GM19455 (cell line): Measurements from ENCODE around the gene CRYAA.
"Not testable (repeated sequence)": the region's sequence is repeated elsewhere in the genome, so short reads cannot be mapped to it uniquely, and the experiment has no call there.

Source experiments
- ATAC-seq: cut with Tn5 transposase; IDR thresholded peaks from one replicate; pipeline ENCODE4 v1.9.1; 2021; ENCODE audit not compliant: unreplicated experiment

Gene CRYAA

DNA sequence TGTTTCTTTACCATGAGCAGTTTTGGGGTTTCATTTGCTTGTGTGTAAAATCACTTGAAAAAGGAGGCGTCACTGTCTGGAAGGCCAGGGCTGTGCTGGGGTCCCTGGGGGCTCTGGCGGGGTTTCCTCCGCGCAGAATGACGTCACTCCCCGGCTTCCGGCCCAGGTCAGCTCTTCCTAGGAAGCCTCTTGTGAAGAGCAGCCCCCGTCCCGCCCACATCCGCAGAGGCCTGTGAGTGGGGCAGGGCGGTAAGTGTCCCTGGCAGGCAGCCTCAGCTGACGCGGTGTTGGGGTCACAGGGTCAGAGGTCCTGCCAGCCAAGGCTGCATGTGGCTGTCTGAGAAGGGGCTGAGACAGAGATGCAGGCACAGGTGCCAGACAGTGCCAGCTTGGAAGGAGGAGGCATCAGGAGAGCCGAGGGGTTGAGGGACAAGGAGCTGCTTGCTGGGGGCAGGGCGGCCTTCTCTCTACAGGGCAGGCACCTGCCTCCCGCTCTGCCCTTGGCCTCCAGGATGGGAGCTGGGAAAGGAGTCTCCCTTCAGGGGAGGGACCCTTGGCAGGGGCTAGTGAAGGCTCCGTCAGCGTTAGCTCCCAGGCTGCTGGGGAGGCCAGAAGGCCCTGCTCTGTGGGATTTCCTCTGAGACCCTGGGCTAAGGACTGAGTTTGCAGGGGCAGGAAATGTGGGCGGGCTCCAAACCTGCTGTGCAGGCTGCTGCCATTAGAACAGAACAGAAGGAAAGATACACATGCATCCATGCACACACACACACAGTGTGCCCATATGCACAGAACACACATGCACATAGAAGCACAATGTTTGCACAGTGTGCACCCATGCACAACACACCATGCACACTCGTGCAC lies 8.5 kb downstream of the CRYAA start:
- ATAC-seq: not testable (repeated sequence)

- not testable (repeated sequence) for ATAC-seq
These were observed 9.5 kb downstream of the CRYAA start for GRCh38 chr21:43178175-43178826.

GRCh38 chr21:43181033-43181432 lies 12.2 kb downstream of the CRYAA start:
- not testable (repeated sequence) for ATAC-seq

DNA sequence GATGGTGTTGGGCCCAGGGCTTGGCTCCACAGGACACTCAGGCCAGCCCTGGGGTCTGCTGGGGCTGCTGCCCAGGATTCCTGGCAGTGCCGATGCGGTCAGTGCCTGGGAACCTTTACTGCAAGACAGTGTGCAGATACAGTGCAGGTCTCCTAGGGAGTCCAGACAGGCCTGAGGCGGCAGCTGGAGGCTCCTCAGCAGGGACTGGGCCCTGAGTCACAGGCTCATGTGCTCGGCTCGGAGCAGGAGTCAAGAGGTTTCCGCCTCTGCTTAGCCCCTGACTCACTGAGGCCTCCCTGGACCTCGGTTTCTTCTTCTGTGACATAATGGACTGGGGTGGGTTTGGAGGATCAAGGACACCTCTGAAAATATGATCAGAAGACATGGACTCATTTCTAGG lies 18.5 kb downstream of the CRYAA start:
- ATAC-seq: not testable (repeated sequence)

DNA sequence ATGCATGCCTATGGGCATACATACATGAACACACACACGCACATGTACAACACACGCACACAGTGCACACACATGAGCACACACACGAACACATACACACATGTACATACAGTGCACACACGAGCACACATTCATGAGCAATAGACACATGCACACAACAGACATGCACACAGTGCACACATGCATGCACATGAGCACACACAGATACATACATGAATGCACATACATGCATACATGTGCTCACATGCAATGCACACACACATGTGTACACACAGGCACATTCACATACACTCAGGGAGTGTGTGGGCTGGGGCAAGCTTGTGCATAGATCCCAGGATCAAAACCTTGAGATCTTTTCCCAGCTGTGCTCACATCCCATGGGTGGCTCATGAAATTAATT lies 18.9 kb downstream of the CRYAA start:
- ATAC-seq: no peak

DNA sequence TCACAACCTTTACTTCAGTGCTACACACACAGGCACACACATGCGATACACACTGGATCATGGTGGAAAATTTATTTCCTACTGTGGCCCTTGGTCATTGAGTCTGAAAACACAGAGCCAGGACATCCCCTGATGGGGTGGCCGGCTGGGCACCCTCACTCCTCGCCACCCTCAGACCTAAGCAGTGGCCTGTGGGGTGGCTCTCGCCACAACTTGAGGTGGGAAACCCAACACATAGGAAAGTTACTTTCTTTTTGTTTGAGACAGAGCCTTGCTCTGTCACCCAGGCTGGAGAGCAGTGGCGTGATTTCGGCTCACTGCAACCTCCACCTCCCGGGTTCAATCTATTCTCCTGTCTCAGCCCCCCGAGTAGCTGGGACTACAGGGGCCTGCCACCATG lies 19.4 kb downstream of the CRYAA start:
- no peak for ATAC-seq

DNA sequence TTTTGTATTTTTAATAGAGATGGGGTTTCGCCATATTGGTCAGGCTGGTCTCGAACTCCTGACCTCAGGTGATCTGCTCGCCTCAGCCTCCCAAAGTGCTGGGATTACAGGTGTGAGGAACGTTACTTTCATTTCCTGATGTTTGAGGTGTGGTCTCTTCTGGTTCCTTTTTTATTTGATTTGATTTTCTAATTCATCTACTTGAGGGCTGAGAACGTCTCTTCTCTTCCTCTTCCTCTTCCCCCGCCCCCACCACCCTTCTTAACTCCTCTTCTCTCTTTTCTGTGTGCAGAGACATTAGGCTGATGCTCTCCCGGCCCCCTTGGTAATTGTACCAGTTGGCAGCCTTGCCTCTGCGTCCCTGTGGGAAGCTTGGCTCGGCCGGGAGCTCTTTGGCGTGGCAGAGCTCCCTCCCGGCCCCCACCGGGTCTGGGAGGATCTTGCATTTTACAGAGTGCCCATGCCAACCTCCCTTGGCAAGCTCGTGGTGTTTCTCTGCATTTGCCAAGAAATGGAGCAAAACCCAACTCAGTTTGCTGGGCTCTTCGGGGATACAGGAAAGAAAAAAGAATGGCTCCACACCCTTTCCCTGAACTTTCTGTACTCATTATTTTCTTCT lies 19.9 kb downstream of the CRYAA start:
- ATAC-seq: no peak

DNA sequence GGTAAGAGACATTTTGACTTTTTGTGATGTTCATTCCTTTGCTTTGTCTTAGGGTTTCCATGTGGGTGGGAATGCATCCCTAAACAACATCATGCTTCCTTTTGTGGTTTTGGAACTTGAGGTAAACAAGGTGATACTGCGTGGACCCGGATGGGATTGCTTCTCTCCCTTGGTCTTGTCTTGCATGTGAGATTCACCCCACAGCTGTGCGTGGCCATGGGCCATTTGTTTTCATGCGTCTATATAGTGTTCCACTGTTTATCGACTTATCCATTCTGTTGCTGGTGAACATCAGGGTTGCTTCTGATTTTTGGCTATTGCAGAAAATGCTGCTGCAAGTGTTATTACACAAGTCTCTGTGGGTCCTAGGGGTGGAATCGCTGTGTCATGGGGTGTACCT lies 21.1 kb downstream of the CRYAA start:
- ATAC-seq: no peak

- no peak for ATAC-seq
These were observed 21.7 kb downstream of the CRYAA start for GRCh38 chr21:43190544-43190943.

- ATAC-seq: no peak
These were observed 22.1 kb downstream of the CRYAA start for GRCh38 chr21:43190951-43191350.

DNA sequence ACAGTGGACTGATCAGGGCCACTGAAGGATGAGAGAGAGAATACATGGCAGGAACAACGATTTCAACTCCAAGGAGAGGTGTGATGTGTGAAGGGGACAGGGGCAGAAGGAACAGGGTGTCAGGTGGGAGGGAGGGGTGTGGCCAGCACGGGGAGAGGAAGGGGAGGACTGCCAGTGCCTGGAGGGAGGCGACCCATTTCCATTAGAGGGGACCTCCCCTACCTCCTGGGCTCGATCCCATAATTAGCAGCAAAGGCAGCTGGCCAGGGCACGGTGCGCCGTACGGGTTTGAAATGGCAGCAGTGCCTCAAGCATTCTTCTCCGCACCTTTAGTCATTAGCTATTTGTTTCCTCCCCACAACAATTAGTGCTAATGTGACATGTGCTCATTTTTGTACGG lies 22.7 kb downstream of the CRYAA start:
- ATAC-seq: no peak

- no peak for ATAC-seq
These were observed 23.2 kb downstream of the CRYAA start for GRCh38 chr21:43191971-43192370.

- no peak for ATAC-seq
These were observed 23.8 kb downstream of the CRYAA start for GRCh38 chr21:43192501-43193081.

DNA sequence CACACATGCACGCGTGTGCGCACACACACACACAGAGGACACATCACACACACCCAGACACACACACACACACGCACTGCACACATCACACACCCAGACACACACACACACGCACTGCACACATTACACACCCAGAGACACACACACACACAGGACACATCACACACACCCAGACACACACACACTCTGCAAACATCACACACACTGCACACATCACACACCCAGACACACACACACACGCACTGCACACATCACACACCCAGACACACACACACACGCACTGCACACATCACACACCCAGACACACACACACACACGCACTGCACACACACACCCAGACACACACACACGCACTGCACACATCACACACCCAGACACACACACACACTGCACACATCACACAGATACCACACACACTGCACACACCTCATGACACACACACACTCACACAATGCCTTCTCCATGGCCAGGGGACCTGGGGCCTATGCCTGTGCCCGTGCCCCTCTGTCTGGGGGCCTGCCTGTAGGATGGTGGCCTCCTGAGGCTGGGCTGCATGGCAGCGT lies 24.4 kb downstream of the CRYAA start:
- no peak for ATAC-seq

DNA sequence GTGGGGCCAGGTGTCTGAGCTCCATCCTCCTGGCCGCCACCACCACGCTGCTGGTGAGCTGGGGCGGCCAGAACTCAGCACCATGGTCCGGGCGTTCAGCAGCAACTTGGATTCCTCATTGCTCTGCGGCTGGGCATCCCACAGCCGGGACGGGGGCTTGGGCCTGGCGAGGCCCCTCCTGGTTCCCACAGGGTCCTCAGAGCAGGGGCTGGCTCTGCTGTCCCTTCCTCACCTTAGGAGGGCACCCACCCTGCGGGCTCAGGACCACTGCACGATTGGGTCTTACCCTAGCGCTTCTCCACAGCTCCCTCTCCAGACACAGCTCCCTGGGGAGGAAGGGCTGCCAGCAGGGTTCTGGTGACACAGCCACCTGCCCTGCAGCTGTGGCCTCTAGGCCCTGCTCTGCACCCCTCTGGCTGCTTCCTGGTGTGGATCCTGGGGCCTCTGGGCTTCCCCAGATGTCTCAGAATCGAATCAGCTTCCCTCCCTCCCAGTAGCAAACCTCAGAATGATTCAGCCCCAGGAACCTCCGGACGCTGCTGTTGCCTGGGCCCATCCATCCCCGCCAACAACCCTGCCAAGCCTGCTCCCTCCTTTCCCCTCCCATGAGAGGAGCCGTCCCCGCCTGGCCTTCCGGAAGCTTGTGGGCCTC lies 25.0 kb downstream of the CRYAA start:
- ATAC-seq: no peak

DNA sequence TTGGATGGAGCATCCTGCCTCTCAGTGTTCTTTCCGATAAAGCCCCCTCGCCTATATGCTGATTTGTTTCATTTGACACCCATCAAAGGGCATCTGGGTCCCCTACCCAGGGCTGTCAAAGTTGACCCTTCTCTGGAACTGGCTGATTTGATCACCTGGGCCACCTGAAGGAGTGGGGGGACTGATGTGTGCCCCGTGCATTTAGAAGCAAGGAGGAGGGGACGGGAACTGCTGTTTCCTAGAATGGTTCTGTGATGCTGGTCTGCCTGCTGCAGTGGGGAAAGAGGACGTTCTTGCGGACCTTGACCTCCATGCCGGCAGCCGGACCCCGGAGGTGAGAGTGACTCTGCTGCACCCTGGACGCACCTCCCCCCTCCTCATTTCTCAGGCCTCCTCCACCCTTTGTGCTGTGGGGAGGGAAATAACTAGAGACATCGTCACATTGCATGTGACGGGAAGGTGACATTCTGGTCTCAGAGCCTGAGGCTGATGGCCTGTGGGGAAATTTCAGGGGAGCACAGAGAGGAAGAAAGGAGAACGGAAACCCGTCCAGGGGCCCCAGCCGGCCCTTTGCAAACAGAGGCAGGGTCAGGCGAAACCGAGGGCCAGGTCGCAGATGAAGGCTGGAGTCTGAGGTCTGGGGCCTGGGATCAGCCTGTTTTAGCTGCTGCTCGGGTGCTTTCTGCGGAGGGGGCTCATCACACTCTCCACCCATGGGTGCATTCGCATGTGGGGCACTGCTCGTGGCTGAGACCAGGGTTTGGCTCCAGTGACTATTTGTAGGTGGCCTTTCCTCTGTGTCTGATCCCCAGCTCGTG lies 25.7 kb downstream of the CRYAA start:
- ATAC-seq: no peak

GRCh38 chr21:43195121-43196021 lies 26.6 kb downstream of the CRYAA start:
- no peak for ATAC-seq

DNA sequence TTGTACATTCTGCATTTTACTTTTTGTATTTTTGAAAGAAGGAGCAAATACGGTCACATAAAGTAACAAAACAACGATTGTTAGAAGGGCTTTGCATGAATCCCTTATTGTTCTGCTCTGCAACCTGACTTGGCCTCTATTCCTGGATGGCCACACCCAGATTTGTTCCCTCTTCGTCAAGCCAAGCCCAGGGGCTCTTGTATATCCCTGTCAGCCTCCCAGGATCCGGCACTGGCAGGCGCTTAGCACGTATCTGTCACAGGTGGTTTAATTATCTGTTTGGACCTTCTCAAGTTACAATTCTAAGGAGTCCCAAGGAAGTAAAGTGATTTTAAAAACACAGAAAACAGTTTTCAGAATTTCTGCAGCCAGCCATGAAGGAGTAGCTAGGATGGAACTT lies 28.0 kb downstream of the CRYAA start:
- no peak for ATAC-seq

DNA sequence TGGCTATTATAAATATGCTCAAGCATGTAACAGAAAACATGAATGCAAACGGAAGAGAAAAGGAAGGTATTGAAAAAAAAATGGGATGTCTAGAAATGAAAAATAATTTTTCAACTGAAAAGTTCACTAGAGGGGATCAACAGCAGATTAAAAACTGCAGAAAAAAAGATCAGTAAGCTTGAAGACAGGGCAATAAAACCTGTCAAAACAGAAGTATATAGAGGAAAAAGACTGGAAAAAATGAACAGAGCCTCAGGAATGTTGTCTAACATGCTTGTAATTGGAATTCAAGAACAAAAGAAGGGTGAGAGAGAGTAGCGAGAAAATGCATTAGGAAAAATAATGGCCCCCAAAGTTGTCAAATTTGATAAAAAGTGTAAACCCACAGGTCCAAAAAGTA lies 29.6 kb downstream of the CRYAA start:
- no peak for ATAC-seq
